ENCODE data around the gene MYBPC3.

GRCh38 chr11:47333886-47334443 lies 18.5 kb downstream of the MYBPC3 start:
- TF ChIP-seq CBX5 (IDR thresholded peaks at IDR 0.05; ENCODE audit: low read depth), result no peak
- no peak for TF ChIP-seq MAX (IDR thresholded peaks at IDR 0.05; ENCODE audit: low read depth, low read length)
- no peak for TF ChIP-seq JUNB (IDR thresholded peaks at IDR 0.05)
- TF ChIP-seq GATAD2B (conservative IDR thresholded peaks at IDR 0.05; ENCODE audit: low read depth), result no peak
- no peak for TF ChIP-seq HDGF (IDR thresholded peaks at IDR 0.05)

All from GM12878 (cell line).